IMR-90 (cell line): ENCODE results near the gene GOLGA6L2. TPM values are rescaled to one million over a fixed set of nuclear protein-coding genes. Genes with fewer than 3 reads are reported as not detected.

ENCODE experiments used
- ATAC-seq: fragments of 200-7000 bp; cut with Tn5 transposase; 2 replicates; pipeline ENCODE4 v1.9.1; 2020; ENCODE audit warnings: low read depth, mild to moderate bottlenecking, moderate library complexity
- BruUV-seq: library from RNA; stranded (reverse); fragments of 400-500 nt; replicated peaks from 2 replicates; lab custom pipeline; 2021; lab: Mats Ljungman, UMichigan
- CTCF ChIA-PET: fragments of 300-600 bp; formaldehyde crosslinking; extraction: SDS; loops from one replicate; lab custom pipeline; 2021; ENCODE audit warnings: antibody characterized with exemption; lab: Yijun Ruan, JAX
- POLR2A ChIA-PET: fragments of 300-600 bp; sonication (Branson Sonifier 250); formaldehyde crosslinking; loops from one replicate; lab custom pipeline; 2022; ENCODE audit warnings: antibody characterized with exemption; ENCODE audit not compliant: unreplicated experiment; lab: Charles Lee
- DNase-seq: peaks from one replicate; pipeline ENCODE4 v3.0.0; 2013
- H2AFZ ChIP-seq: replicated peaks from 2 replicates; pipeline ENCODE3; 2013; ENCODE audit warnings: low read length, mild to moderate bottlenecking; ENCODE audit not compliant: poor library complexity
- H2AK5ac ChIP-seq: 2 replicates; pipeline ENCODE4 v1.6.1; 2013; ENCODE audit warnings: low read depth, low read length, inconsistent platforms
- H2AK9ac ChIP-seq: replicated peaks from 2 replicates; pipeline ENCODE3; 2013; ENCODE audit warnings: mild to moderate bottlenecking, low read depth, low read length, moderate library complexity; ENCODE audit not compliant: poor library complexity
- H2BK120ac ChIP-seq: 2 replicates; pipeline ENCODE4 v1.6.1; 2013; ENCODE audit warnings: low read depth, low read length, inconsistent platforms
- H2BK15ac ChIP-seq: 3 replicates; pipeline ENCODE4 v1.6.1; 2013; ENCODE audit warnings: low read depth, low read length, inconsistent platforms
- H2BK20ac ChIP-seq: 2 replicates; pipeline ENCODE4 v1.6.1; 2013; ENCODE audit warnings: low read depth, mild to moderate bottlenecking, inconsistent platforms, low read length, moderate library complexity
- H2BK5ac ChIP-seq: 2 replicates; pipeline ENCODE4 v1.6.1; 2013; ENCODE audit warnings: mild to moderate bottlenecking, low read depth, low read length, inconsistent platforms; ENCODE audit not compliant: poor library complexity, severe bottlenecking
- H3K14ac ChIP-seq: replicated peaks from 2 replicates; pipeline ENCODE4 v1.6.1; 2013; ENCODE audit warnings: low read depth, low read length, inconsistent platforms
- H3K18ac ChIP-seq: 2 replicates; pipeline ENCODE4 v1.6.1; 2013; ENCODE audit warnings: low read depth, low read length, control low read depth
- H3K23ac ChIP-seq: 2 replicates; pipeline ENCODE4 v1.6.1; 2013; ENCODE audit warnings: low read depth, low read length, inconsistent platforms
- H3K27ac ChIP-seq: 2 replicates; pipeline ENCODE4 v1.5.1; 2013; ENCODE audit warnings: mild to moderate bottlenecking, control low read depth, low read length; ENCODE audit not compliant: insufficient read depth
- H3K27me3 ChIP-seq: 2 replicates; pipeline ENCODE4 v1.6.1; 2013; ENCODE audit warnings: low read length; ENCODE audit not compliant: control insufficient read depth, insufficient read depth
- H3K36me3 ChIP-seq: 2 replicates; pipeline ENCODE4 v1.6.1; 2013; ENCODE audit warnings: low read length, mixed read lengths; ENCODE audit not compliant: control insufficient read depth, insufficient read depth
- H3K4ac ChIP-seq: 2 replicates; pipeline ENCODE4 v1.6.1; 2013; ENCODE audit warnings: low read depth, low read length, inconsistent platforms
- H3K4me1 ChIP-seq: 2 replicates; pipeline ENCODE4 v1.6.1; 2013; ENCODE audit warnings: low read length, mixed read lengths; ENCODE audit not compliant: control insufficient read depth, insufficient read depth
- H3K4me2 ChIP-seq: 2 replicates; pipeline ENCODE4 v1.6.1; 2013; ENCODE audit warnings: low read depth, mild to moderate bottlenecking, control low read depth, low read length, moderate library complexity
- H3K4me3 ChIP-seq: 2 replicates; pipeline ENCODE4 v1.5.1; 2013; ENCODE audit warnings: low read depth, mild to moderate bottlenecking, control low read depth, low read length, moderate library complexity; ENCODE audit not compliant: insufficient read depth
- H3K56ac ChIP-seq: 2 replicates; pipeline ENCODE4 v1.6.1; 2013; ENCODE audit warnings: low read length, inconsistent platforms; ENCODE audit not compliant: insufficient read depth; ENCODE audit errors: extremely low read depth
- H3K79me1 ChIP-seq, 2 experiments: 2 replicates each; pipeline ENCODE4 v1.6.1; 2013; ENCODE audit warnings: low read length in 2 of 2, inconsistent platforms in 1 of 2, low read depth in 1 of 2
- H3K9ac ChIP-seq: 2 replicates; pipeline ENCODE4 v1.6.1; 2013; ENCODE audit warnings: low read depth, low read length, control low read depth
- H3K9me1 ChIP-seq: 2 replicates; pipeline ENCODE4 v1.6.1; 2013; ENCODE audit warnings: low read length, inconsistent platforms; ENCODE audit not compliant: insufficient read depth
- H3K9me3 ChIP-seq: 2 replicates; pipeline ENCODE4 v1.6.1; 2013; ENCODE audit warnings: low read length; ENCODE audit not compliant: control insufficient read depth, insufficient read depth
- H4K20me1 ChIP-seq: 2 replicates; pipeline ENCODE4 v1.6.1; 2013; ENCODE audit warnings: low read length, inconsistent platforms; ENCODE audit not compliant: insufficient read depth
- H4K5ac ChIP-seq: 2 replicates; pipeline ENCODE4 v1.6.1; 2013; ENCODE audit warnings: mild to moderate bottlenecking, low read depth, low read length, control low read depth
- H4K8ac ChIP-seq, 2 experiments: 2 replicates each; pipeline ENCODE4 v1.6.1; 2013; ENCODE audit warnings: low read depth in 2 of 2, low read length in 2 of 2, control low read depth in 1 of 2, inconsistent platforms in 1 of 2
- H4K91ac ChIP-seq: 2 replicates; pipeline ENCODE4 v1.6.1; 2013; ENCODE audit warnings: low read depth, low read length, inconsistent platforms; ENCODE audit not compliant: insufficient read depth
- BHLHE40 ChIP-seq: fragments of 150-350 bp; IDR thresholded peaks from 2 replicates; pipeline ENCODE4 v1.6.1; 2016; ENCODE audit warnings: mild to moderate bottlenecking, low read depth, low read length
- CEBPB ChIP-seq: IDR thresholded peaks from 2 replicates; pipeline ENCODE4 v1.6.1; 2012; ENCODE audit warnings: low read depth, low read length, improper control_type of control experiment
- CHD1 ChIP-seq: IDR thresholded peaks from 2 replicates; pipeline ENCODE4 v1.6.1; 2012; ENCODE audit warnings: low read depth, low read length, improper control_type of control experiment
- FOS ChIP-seq: fragments of 150-350 bp; IDR thresholded peaks from 2 replicates; pipeline ENCODE4 v1.6.1; 2016; ENCODE audit warnings: low read depth, low read length
- MAFK ChIP-seq: IDR thresholded peaks from 2 replicates; pipeline ENCODE4 v1.6.1; 2012; ENCODE audit warnings: low read depth, low read length, improper control_type of control experiment
- MAZ ChIP-seq: IDR thresholded peaks from 2 replicates; pipeline ENCODE4 v1.6.1; 2012; ENCODE audit warnings: low read depth, mild to moderate bottlenecking, low read length, improper control_type of control experiment, moderate library complexity, borderline replicate concordance
- MXI1 ChIP-seq: IDR thresholded peaks from 2 replicates; pipeline ENCODE4 v1.6.1; 2012; ENCODE audit warnings: low read depth, mild to moderate bottlenecking, low read length, moderate library complexity, borderline replicate concordance
- NFE2L2 ChIP-seq: fragments of 150-350 bp; IDR thresholded peaks from 2 replicates; pipeline ENCODE4 v1.6.1; 2016; ENCODE audit warnings: low read depth, mild to moderate bottlenecking, low read length
- POLR2A ChIP-seq: IDR thresholded peaks from 2 replicates; pipeline ENCODE4 v1.6.1; 2012; ENCODE audit warnings: mild to moderate bottlenecking, low read depth, low read length
- RAD21 ChIP-seq: IDR thresholded peaks from 2 replicates; pipeline ENCODE4 v1.6.1; 2012; ENCODE audit warnings: low read length, improper control_type of control experiment
- RCOR1 ChIP-seq: IDR thresholded peaks from 2 replicates; pipeline ENCODE4 v1.6.1; 2012; ENCODE audit warnings: mild to moderate bottlenecking, low read length, improper control_type of control experiment; ENCODE audit not compliant: insufficient replicate concordance
- RFX5 ChIP-seq: IDR thresholded peaks from 2 replicates; pipeline ENCODE4 v1.8.0; 2012; ENCODE audit warnings: low read depth, mild to moderate bottlenecking, low read length, moderate library complexity
- SMC3 ChIP-seq: fragments of 150-350 bp; IDR thresholded peaks from 2 replicates; pipeline ENCODE4 v1.6.1; 2016; ENCODE audit warnings: low read depth, mild to moderate bottlenecking, antibody characterized with exemption, low read length, moderate library complexity
- WGBS, 2 experiments: methylation state at CpG; one replicate each; pipeline versions ENCODE4 v1.1.5 to v1.1.7; 2013; ENCODE audit warnings: missing lambda C conversion rate in 2 of 2; ENCODE audit not compliant: insufficient read length in 1 of 2; ENCODE audit errors: extremely low coverage in 2 of 2; 5-methylcytosine and 5-hydroxymethylcytosine counted together
- dilution Hi-C: fragments of 300-500 bp; cut with HindIII; formaldehyde crosslinking; loops from one replicate; pipeline ENCODE4 v1.14.3; 2018; ENCODE audit warnings: low sequenced_read_pairs; ENCODE audit not compliant: unreplicated experiment
- in situ Hi-C: fragments of 300-500 bp; cut with MboI; formaldehyde crosslinking; loops from 3 replicates; pipeline ENCODE4 v1.14.3; 2019; ENCODE audit warnings: low sequenced_read_pairs, inconsistent platforms, mixed read lengths
- intact Hi-C: fragments of 100-400 bp; cut with micrococcal nuclease; formaldehyde crosslinking; loops from 2 replicates; pipeline ENCODE4 v1.10.0; 2022
- polyA plus RNA-seq, 3 experiments: library from polyadenylated mRNA; depleted of rRNA; stranded (reverse); fragments of >200 nt; gene quantifications; 2 replicates each; pipeline ENCODE4 v1.2.3, GENCODE V29; 2012; ENCODE audit warnings: low replicate concordance in 1 of 3
- total RNA-seq: library from RNA; depleted of rRNA; stranded (reverse); fragments of >200 nt; gene quantifications from 2 replicates; pipeline ENCODE4 v1.2.3, GENCODE V29; 2012
- TF ChIP-seq, protein P1 (sequence below): conservative IDR thresholded peaks from 2 replicates; pipeline ENCODE4 v1.5.1; 2012; ENCODE audit warnings: mild to moderate bottlenecking, low read depth, low read length, improper control_type of control experiment
- TF ChIP-seq, protein P2 (sequence below): fragments of 150-350 bp; IDR thresholded peaks from 2 replicates; pipeline ENCODE4 v1.6.1; 2017; ENCODE audit warnings: mild to moderate bottlenecking, antibody characterized with exemption, low read length, low read depth

Gene GOLGA6L2
- total and polyA plus RNA-seq, 2 of the 4 experiments (the other 2 are of a cell fraction) = not detected

DNA sequence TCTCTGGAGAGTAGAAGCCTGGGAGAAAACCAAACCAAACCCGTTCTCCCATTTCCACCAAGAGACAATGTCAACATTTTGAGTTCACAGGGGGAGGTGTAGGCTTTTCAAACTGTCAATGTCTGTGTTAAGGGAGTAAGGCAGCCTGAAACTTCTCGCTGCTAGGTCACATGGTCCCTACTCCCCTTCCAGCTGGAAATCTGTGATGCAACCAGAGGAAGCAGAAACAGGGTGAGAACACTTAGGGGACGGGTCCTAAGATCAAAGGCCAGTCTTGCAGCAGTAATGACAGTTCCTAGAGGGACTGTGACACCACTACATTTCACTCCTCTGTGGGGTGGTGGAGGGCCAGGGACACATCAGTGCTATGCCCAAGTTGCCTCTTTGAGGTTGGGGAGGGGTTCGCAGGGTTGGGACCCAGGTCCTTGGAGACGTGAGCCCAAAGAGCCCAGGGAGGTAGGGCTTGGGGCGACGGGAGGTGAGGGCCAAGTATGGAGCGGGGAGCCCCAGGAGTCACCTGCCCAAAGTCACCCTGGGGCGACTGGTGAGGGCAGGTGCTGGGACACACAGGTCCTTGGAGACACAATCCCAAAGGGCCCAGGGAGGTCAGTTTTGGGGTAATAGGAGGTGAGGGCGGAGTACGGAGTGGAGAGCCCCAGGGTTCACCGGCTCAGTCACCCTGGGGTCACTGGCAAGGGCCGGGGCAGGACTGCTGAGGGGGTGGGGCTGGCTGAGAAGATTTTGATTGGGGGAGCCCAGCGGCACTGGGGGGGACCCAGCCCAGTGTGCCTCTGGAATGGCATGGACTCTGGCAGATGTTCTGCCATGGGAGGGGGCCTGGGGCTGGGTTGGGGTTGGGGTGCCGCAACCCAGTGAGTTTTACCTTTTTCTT lies 582 bp downstream of the GOLGA6L2 start:
- H3K4me1 ChIP-seq = no peaks in the 10 kb centered on the region
- peaks cover 9% of the 10 kb centered on the region; the same call in 1 of the 2 replicates for H3K9me3 ChIP-seq
- no peaks in the 10 kb centered on the region for H3K36me3 ChIP-seq
- ATAC-seq (no peak), DNase-seq (no peak)
- no peaks in the 10 kb centered on the region for H3K79me1 ChIP-seq
- no TSS peak for BruUV-seq
- no peaks in the 10 kb centered on the region for H4K20me1 ChIP-seq
- H3K27me3 ChIP-seq = no peaks in the 10 kb centered on the region
- no peak overlapping the region for H2BK120ac ChIP-seq
- no peak overlapping the region for H4K5ac ChIP-seq
- POLR2A ChIA-PET = no interaction called here
- H3K4ac ChIP-seq = no peak overlapping the region
- CTCF ChIA-PET = no interaction called here
- TF ChIP-seq FOS (no peak), RAD21 (no peak), MXI1 (no peak), MAZ (no peak), CHD1 (no peak), MAFK (no peak), SMC3 (no peak), NFE2L2 (no peak), POLR2A (no peak), RFX5 (no peak), CEBPB (no peak), RCOR1 (no peak), BHLHE40 (no peak)
- TF ChIP-seq, protein P1, sequence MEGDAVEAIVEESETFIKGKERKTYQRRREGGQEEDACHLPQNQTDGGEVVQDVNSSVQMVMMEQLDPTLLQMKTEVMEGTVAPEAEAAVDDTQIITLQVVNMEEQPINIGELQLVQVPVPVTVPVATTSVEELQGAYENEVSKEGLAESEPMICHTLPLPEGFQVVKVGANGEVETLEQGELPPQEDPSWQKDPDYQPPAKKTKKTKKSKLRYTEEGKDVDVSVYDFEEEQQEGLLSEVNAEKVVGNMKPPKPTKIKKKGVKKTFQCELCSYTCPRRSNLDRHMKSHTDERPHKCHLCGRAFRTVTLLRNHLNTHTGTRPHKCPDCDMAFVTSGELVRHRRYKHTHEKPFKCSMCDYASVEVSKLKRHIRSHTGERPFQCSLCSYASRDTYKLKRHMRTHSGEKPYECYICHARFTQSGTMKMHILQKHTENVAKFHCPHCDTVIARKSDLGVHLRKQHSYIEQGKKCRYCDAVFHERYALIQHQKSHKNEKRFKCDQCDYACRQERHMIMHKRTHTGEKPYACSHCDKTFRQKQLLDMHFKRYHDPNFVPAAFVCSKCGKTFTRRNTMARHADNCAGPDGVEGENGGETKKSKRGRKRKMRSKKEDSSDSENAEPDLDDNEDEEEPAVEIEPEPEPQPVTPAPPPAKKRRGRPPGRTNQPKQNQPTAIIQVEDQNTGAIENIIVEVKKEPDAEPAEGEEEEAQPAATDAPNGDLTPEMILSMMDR = no peak
- TF ChIP-seq, protein P2, sequence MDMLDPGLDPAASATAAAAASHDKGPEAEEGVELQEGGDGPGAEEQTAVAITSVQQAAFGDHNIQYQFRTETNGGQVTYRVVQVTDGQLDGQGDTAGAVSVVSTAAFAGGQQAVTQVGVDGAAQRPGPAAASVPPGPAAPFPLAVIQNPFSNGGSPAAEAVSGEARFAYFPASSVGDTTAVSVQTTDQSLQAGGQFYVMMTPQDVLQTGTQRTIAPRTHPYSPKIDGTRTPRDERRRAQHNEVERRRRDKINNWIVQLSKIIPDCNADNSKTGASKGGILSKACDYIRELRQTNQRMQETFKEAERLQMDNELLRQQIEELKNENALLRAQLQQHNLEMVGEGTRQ = no peak
- H3K27ac ChIP-seq = no peak overlapping the region
- H2AK9ac ChIP-seq = no peak overlapping the region
- no peak overlapping the region for H4K91ac ChIP-seq
- H2BK5ac ChIP-seq = no peak overlapping the region
- H2AFZ ChIP-seq = no peak overlapping the region
- no peak overlapping the region for H3K56ac ChIP-seq
- no peak overlapping the region for H4K8ac ChIP-seq
- no peak overlapping the region for H3K23ac ChIP-seq
- H3K4me3 ChIP-seq = no peak overlapping the region
- no peak overlapping the region for H3K4me2 ChIP-seq
- in situ Hi-C loops = no loop called here
- no peak overlapping the region for H3K14ac ChIP-seq
- 69% methylated on average over 4 of the region's 15 CpGs; no CpG with 5 or more reads in 1 of the 2 experiments for WGBS, 2 experiments
- intact Hi-C loops = no loop called here
- dilution Hi-C loops = no loop called here
- no peaks in the 10 kb centered on the region for H3K9me1 ChIP-seq
- no peak overlapping the region for H2AK5ac ChIP-seq
- no peak overlapping the region for H2BK20ac ChIP-seq
- no peak overlapping the region for H3K18ac ChIP-seq
- H2BK15ac ChIP-seq = no peak overlapping the region
- no peak overlapping the region for H3K9ac ChIP-seq
